GM12865 (cell line): ENCODE results near the gene LIG3.
"Not testable (repeated sequence)": the region's sequence is repeated elsewhere in the genome, so short reads cannot be mapped to it uniquely, and the experiment has no call there.

Source experiments
- DNase-seq: peaks from one replicate; pipeline ENCODE4 v3.0.0; 2010; ENCODE audit warnings: low read depth
- H3K4me3 ChIP-seq: 2 replicates; pipeline ENCODE4 v1.5.1; 2011; ENCODE audit warnings: mild to moderate bottlenecking, low read depth, low read length, control low read depth
- CTCF ChIP-seq: IDR thresholded peaks from 2 replicates; pipeline ENCODE4 v1.5.1; 2011; ENCODE audit warnings: low read length, control low read depth, low read depth, inconsistent platforms; ENCODE audit not compliant: insufficient read depth; ENCODE audit errors: missing control alignments

Gene LIG3

GRCh38 chr17:35038453-35038852 lies 58.1 kb downstream of the LIG3 start:
- no peak for DNase-seq
- no peak overlapping the region for H3K4me3 ChIP-seq
- TF ChIP-seq CTCF, result no peak

GRCh38 chr17:35041390-35041789 lies 61.1 kb downstream of the LIG3 start:
- DNase-seq, result no peak
- H3K4me3 ChIP-seq, result no peak overlapping the region
- no peak for TF ChIP-seq CTCF

GRCh38 chr17:35044181-35044580 lies 63.9 kb downstream of the LIG3 start:
- no peak for DNase-seq
- no peak for TF ChIP-seq CTCF
- H3K4me3 ChIP-seq, result no peak overlapping the region

- not testable (repeated sequence) for DNase-seq
- peak overlapping the region; percentile 47; the same call in 1 of the 2 replicates for H3K4me3 ChIP-seq
Measured at GRCh38 chr17:35045458-35045979, 65.2 kb downstream of the LIG3 start.

- no peak for TF ChIP-seq CTCF
- no peak for DNase-seq
- peak overlapping the region; percentile 47 for H3K4me3 ChIP-seq
Measured at GRCh38 chr17:35046245-35046644, 65.9 kb downstream of the LIG3 start.

GRCh38 chr17:35046740-35047283 lies 66.5 kb downstream of the LIG3 start:
- TF ChIP-seq CTCF, result no peak
- peak; percentile 82 for DNase-seq

GRCh38 chr17:35048685-35049379 lies 68.5 kb downstream of the LIG3 start:
- no peak for DNase-seq
- H3K4me3 ChIP-seq, result no peak overlapping the region
- TF ChIP-seq CTCF, result no peak

More at GRCh38 chr17:35046740-35047283, 66.5 kb downstream of the LIG3 start:
- peak overlapping the region; percentile 47 for H3K4me3 ChIP-seq
